LNCaP clone FGC (cell line): ENCODE data around the gene KCNC3.
"Not testable (repeated sequence)": the region's sequence is repeated elsewhere in the genome, so short reads cannot be mapped to it uniquely, and the experiment has no call there.

Experiments used
- DNase-seq: peaks from one replicate; pipeline ENCODE4 v3.0.0-alpha.2; 2011; ENCODE audit warnings: low read depth
- H3K4me3 ChIP-seq: 2 replicates; pipeline ENCODE4 v1.5.1; 2011; ENCODE audit warnings: mild to moderate bottlenecking, low read depth, low read length, control low read depth
- TF ChIP-seq, protein P1 (sequence below): IDR thresholded peaks from 2 replicates; pipeline ENCODE4 v1.5.1; 2012; ENCODE audit warnings: mild to moderate bottlenecking; ENCODE audit not compliant: control insufficient read depth, insufficient read depth; ENCODE audit errors: extremely low read depth

The KCNC3 gene

DNA sequence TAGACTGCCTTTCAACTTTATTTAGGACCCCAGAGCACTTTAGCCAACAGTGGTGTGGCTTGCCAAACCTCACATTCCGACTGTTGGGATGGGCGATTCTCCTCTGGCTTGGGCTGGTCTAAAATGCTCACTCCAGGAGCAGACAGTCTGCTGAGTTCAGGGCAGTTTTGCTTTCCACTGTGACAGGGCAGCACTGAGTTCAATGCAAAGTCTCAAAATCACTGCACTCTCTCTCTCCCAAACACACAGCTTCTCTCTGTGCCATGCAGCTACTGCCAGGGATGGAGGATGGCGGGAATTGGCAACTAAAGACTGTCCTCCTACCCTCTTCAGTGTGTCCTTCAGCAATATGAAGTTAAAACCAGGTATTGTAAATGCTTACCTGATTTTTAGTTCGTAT is 23.1 kb upstream of the KCNC3 start:
- DNase-seq, result no peak
- H3K4me3 ChIP-seq, result no peak overlapping the region
- TF ChIP-seq, protein P1, sequence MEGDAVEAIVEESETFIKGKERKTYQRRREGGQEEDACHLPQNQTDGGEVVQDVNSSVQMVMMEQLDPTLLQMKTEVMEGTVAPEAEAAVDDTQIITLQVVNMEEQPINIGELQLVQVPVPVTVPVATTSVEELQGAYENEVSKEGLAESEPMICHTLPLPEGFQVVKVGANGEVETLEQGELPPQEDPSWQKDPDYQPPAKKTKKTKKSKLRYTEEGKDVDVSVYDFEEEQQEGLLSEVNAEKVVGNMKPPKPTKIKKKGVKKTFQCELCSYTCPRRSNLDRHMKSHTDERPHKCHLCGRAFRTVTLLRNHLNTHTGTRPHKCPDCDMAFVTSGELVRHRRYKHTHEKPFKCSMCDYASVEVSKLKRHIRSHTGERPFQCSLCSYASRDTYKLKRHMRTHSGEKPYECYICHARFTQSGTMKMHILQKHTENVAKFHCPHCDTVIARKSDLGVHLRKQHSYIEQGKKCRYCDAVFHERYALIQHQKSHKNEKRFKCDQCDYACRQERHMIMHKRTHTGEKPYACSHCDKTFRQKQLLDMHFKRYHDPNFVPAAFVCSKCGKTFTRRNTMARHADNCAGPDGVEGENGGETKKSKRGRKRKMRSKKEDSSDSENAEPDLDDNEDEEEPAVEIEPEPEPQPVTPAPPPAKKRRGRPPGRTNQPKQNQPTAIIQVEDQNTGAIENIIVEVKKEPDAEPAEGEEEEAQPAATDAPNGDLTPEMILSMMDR, result no peak

DNA sequence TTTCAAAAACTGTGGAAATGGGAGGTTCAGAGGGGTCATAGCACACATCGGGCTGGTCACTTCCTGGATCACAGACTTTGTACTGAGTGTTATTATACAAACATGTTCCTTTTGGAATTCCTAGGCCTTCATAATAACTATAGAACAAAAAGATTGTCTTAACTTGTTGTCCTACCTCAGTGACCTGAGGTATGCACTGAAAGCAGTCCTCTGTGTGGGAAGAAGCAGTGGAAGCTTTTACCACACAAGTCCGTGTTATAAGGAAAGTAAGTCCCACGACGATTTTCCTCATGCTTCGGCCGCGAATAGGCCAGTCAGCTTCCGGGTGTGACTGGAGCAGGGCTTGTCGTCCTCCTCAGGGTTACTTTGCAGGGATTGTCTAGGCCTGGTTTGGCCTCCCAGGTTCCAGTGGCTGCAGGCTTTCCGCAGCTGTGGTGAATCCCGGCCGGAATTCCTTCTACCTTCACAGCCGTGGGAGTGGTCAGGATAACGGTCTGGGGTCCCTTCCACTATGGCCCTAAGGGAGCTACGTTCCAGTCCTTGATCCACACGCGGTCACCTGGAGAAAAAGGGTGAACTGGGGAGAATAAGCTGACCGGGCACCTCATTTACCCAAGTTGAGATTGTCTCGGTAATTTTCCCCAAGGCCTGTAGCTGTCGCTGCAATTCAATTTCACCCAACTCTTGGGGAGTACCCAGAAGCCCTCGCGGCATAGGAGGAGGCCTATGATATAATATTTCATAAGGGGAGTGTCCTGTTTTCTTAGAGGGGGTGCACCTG is 20.3 kb upstream of the KCNC3 start:
- no peak overlapping the region for H3K4me3 ChIP-seq
- DNase-seq, result no peak
- TF ChIP-seq, protein P1, result no peak

DNA sequence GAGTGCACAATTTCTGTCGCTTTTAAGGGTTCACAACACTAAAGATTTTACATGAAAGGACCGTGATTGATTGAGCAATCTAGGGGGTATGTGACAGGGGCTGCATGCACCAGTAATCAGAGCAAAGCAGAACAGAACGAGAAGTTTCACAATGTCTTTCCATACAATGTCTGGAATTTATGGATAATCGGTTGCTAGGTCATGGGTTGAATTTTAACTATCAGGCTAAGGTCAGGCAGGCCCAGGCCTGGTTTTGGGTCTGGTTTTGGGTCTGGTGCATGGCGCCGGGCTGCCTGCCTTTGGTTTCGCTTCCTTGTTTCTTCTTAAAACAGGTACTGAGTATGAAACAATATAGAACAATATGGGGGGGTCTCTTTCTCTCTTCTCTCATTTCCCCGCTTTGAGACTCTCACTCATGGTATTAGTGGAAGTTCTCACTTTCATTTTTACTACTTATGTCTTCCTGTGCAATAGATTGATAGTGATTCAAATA is 18.0 kb upstream of the KCNC3 start:
- H3K4me3 ChIP-seq, DNase-seq: not testable (repeated sequence)

DNA sequence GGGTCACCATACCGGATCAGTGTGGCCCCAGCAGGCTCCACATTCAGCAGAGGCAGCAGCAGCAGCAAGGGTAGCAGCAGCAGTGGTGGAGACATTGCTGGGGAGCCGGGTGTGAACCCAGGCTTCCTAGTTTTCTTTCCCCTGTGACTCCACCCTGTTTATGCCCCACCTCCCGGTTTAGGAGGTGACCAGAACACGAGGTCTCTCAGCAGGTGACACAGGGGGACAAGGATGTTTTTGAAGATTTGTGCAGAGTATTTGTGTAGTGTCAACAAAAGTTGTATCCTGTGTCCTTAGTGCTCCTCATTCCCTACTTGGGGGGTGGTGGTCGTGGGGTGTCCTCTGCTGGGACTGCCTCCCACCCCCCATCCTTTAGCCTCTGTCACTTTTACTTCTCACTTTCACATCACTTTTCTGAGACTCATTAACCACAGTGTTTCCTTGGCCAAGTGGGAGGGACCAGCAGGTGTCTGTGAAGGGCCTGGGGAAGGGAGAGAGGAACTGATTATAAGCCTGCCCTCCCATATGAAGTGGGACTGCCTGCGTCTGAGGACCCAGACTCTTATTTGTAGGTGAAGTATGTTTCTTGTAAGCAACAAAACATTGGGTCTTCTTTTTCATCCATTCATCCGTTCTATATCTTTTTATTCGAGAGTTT is 15.6 kb upstream of the KCNC3 start:
- H3K4me3 ChIP-seq, result no peak overlapping the region
- DNase-seq, result no peak

GRCh38 chr19:50341091-50341564 is 12.0 kb upstream of the KCNC3 start:
- DNase-seq, result no peak
- H3K4me3 ChIP-seq, result no peak overlapping the region
- TF ChIP-seq, protein P1, result no peak

More for the DNA sequence above, 15.6 kb upstream of the KCNC3 start:
- TF ChIP-seq, protein P1, result no peak

GRCh38 chr19:50340331-50340730 is 11.2 kb upstream of the KCNC3 start:
- DNase-seq, result no peak
- TF ChIP-seq, protein P1, result no peak
- no peak overlapping the region for H3K4me3 ChIP-seq

GRCh38 chr19:50337031-50337430 is 7.9 kb upstream of the KCNC3 start:
- H3K4me3 ChIP-seq, DNase-seq: not testable (repeated sequence)
